ENCODE results near the gene LMNB1. TPM values are rescaled to one million over a fixed set of nuclear protein-coding genes. Genes with fewer than 3 reads are reported as not detected.
A peak's percentile ranks its signal among the peaks of the same experiment; 100 is the strongest.

Gene LMNB1
- total and polyA plus RNA-seq, 2 experiments from 2014 or later, result 17.9 to 186 TPM

- Histone ChIP-seq H3K9me3 (ENCODE audit: low read depth) (no peaks in the 10 kb centered on the region), H3K27me3 (no peaks in the 10 kb centered on the region), H3K36me3 (no peaks in the 10 kb centered on the region), H3K4me3 (no peak overlapping the region), H3K27ac (no peak overlapping the region), H3K4me1 (ENCODE audit: low read depth) (no peaks in the 10 kb centered on the region)
- DNase-seq (ENCODE audit: low read depth in 1 of 2, low spot score in 1 of 2), result no peak
- TF ChIP-seq, protein P1, sequence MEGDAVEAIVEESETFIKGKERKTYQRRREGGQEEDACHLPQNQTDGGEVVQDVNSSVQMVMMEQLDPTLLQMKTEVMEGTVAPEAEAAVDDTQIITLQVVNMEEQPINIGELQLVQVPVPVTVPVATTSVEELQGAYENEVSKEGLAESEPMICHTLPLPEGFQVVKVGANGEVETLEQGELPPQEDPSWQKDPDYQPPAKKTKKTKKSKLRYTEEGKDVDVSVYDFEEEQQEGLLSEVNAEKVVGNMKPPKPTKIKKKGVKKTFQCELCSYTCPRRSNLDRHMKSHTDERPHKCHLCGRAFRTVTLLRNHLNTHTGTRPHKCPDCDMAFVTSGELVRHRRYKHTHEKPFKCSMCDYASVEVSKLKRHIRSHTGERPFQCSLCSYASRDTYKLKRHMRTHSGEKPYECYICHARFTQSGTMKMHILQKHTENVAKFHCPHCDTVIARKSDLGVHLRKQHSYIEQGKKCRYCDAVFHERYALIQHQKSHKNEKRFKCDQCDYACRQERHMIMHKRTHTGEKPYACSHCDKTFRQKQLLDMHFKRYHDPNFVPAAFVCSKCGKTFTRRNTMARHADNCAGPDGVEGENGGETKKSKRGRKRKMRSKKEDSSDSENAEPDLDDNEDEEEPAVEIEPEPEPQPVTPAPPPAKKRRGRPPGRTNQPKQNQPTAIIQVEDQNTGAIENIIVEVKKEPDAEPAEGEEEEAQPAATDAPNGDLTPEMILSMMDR (IDR thresholded peaks at IDR 0.05; ENCODE audit: low read depth, low read length), result no peak
These were observed 90.1 kb downstream of the LMNB1 start for GRCh38 chr5:126866851-126867636.

DNA sequence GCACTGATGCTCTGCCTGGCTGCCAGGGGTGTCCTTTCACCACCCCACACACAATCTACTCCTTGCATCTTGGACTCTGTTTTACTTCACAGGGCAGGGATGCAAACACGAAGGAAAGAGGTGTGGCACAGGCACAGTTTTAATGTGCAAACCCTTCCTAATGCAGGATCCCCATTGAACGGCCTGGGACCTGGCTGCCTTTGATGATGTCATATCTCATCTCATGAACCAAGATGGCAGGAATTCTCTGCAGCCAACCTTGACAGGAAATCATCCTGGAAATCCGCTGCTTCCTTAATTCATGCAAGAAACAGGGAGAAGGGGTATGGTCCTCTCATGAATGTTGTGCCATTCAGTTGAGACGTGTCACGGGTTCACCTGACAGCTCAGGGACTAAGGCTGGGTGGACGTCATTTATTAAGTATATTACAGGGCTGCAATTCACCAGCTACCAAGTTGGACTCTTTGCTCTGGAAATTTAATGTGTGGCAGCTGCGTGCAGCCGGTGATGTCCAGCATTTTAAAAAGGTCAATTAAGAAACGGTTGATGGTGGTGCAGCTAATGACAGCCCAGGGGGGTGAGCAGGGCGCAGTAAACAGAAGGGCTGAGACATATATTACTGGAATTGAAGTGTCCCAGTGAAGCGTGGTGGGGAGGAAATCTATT, 91.5 kb downstream of the LMNB1 start:
- no peaks in the 10 kb centered on the region for H3K9me3 ChIP-seq (ENCODE audit: low read depth)
- H3K27ac ChIP-seq, result no peak overlapping the region
- H3K4me3 ChIP-seq, result no peak overlapping the region
- no peaks in the 10 kb centered on the region for H3K36me3 ChIP-seq
- TF ChIP-seq, protein P1 (IDR thresholded peaks at IDR 0.05; ENCODE audit: low read depth, low read length), result no peak
- DNase-seq (ENCODE audit: low read depth in 1 of 2, low spot score in 1 of 2), result no peak
- no peaks in the 10 kb centered on the region for H3K27me3 ChIP-seq
- H3K4me1 ChIP-seq (ENCODE audit: low read depth), result no peaks in the 10 kb centered on the region

DNA sequence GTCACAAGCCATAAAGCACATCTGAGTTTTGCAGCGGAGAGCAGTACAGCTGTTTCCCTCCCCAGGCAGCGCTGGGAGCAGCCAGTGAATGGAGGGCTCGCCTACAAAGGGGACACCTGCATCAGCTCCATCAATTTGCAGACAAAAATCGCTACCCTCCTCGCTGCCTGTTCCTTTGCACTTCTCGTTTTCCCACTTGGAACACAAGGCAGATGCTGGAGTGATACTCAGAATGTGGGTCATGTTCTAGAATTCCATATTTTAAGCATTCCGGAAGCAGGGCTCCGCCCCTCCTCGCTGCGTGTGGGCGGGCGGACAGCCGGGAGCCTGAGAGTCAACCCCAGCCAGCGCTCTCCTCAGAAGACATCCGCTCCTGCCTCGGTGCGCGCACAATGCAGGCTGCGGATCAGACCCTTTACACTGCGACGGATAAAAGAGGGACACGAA, 92.1 kb downstream of the LMNB1 start:
- peak in 1 of 2 donors; percentile 65 for DNase-seq (ENCODE audit: low read depth in 1 of 2, low spot score in 1 of 2)
- H3K4me3 ChIP-seq, result no peak overlapping the region
- H3K27me3 ChIP-seq, result no peaks in the 10 kb centered on the region
- TF ChIP-seq, protein P1 (IDR thresholded peaks at IDR 0.05; ENCODE audit: low read depth, low read length), result no peak
- H3K4me1 ChIP-seq (ENCODE audit: low read depth), result no peaks in the 10 kb centered on the region
- no peak overlapping the region for H3K27ac ChIP-seq
- no peaks in the 10 kb centered on the region for H3K9me3 ChIP-seq (ENCODE audit: low read depth)
- no peaks in the 10 kb centered on the region for H3K36me3 ChIP-seq

- DNase-seq (ENCODE audit: low read depth in 1 of 2, low spot score in 1 of 2), result no peak
- no peaks in the 10 kb centered on the region for H3K27me3 ChIP-seq
- TF ChIP-seq, protein P1 (IDR thresholded peaks at IDR 0.05; ENCODE audit: low read depth, low read length), result no peak
These were observed 94.5 kb downstream of the LMNB1 start for GRCh38 chr5:126871441-126871840.

DNA sequence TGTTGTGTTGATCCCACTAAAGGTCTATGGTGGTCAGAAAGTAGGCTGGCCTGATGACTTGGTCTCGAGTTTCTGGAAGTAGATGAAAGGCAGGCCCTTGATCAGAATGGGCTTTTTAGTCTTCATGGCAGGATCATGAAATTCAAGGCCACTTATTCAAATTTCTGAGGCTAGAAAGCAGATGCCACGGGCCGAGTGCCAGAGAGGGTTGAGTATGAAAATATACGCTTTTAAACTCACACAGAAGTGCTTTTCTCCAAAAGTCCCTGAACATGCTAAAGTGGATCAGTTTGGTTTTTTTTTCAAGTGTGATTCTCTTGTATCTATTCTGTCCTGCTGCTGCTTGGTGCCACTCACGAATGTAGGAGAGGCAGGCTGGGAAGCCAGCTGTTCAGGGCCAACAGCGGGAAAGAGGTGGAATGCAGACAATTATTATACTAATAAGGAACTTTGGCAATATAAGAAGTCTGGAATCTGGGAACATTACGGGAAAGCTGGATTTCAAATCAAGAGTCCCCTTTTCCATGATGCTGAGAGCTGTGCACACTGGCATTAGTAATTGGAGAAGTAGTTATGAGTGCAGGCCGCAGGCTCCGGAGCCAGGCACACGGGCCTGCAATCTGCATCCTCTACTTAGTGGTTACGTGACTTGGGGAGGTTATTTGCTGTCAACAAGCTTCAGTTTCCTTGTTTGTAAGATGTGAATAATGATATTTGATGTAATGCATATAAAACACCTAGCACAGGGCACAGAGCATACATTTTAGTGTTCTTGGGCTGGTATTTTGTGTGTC, 95.8 kb downstream of the LMNB1 start:
- H3K4me1 ChIP-seq (ENCODE audit: low read depth), result peaks cover 21% of the 10 kb centered on the region
- H3K27ac ChIP-seq, result no peak overlapping the region

More at GRCh38 chr5:126871441-126871840, 94.5 kb downstream of the LMNB1 start:
- H3K9me3 ChIP-seq (ENCODE audit: low read depth), result no peaks in the 10 kb centered on the region
- no peak overlapping the region for H3K27ac ChIP-seq
- H3K4me1 ChIP-seq (ENCODE audit: low read depth), result peaks cover 13% of the 10 kb centered on the region
- H3K4me3 ChIP-seq, result no peak overlapping the region
- no peaks in the 10 kb centered on the region for H3K36me3 ChIP-seq

More for the DNA sequence above, 95.8 kb downstream of the LMNB1 start:
- H3K36me3 ChIP-seq, result no peaks in the 10 kb centered on the region
- H3K27me3 ChIP-seq, result no peaks in the 10 kb centered on the region
- TF ChIP-seq, protein P1 (IDR thresholded peaks at IDR 0.05; ENCODE audit: low read depth, low read length), result no peak
- H3K4me3 ChIP-seq, result no peak overlapping the region
- no peaks in the 10 kb centered on the region for H3K9me3 ChIP-seq (ENCODE audit: low read depth)
- DNase-seq (ENCODE audit: low read depth in 1 of 2, low spot score in 1 of 2), result no peak

All from cardiac muscle cell (in vitro differentiated cells and primary cell).